CD1c-positive myeloid dendritic cell (primary cell): ENCODE results near the gene TEX30.
A peak's percentile ranks its signal among the peaks of the same experiment; 100 is the strongest.
"Not testable (repeated sequence)": the region's sequence is repeated elsewhere in the genome, so short reads cannot be mapped to it uniquely, and the experiment has no call there.

Experiments used
- DNase-seq: peaks from one replicate; pipeline ENCODE4 v3.0.0-alpha.2; 2016; ENCODE audit errors: extremely low spot score

The TEX30 gene

GRCh38 chr13:102773441-102774213 is at the start of gene TEX30:
TEX30 (minus strand) TSS chr13:102773786; CDS start chr13:102770026, 3,760 bp downstream.
- peak; percentile 95 for DNase-seq

DNA sequence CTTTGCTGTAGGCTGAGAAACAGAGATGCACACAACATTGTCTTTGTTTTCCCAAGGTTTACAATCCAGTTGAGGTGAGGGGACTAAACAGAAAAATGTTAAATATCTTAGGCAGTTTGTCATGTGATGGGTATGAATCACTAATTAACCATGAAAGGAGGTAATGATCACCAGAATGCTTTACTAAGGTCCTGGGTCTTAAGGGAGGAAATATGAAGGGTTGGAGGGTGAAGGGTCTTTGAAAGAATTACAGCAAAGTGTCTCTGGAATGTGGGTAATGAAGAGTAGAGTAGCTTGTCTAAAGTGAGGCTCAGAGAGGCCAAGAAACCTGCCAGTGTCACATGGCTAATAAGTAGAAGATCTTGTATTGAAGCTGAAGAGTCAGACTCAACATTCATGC is 44.3 kb upstream of the TEX30 start:
- DNase-seq, result no peak

DNA sequence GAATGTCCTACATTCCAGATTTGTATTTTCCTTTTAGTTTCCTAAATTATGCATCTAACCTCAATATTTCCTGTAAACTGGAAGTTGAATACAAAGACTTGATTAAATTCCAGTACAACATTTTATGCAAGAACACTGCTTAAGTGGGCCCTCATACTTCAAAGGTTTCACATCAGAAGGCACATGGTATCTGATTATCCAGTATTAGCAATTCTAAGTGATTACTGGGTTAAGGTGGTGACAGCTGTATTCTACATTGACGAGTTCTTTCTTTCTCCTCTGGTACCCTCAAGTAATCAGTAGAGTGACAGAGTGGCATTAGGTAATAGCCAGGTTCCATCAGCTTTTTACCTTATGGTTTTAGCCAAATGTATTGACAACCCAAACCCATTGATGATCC is 43.7 kb upstream of the TEX30 start:
- DNase-seq, result no peak

DNA sequence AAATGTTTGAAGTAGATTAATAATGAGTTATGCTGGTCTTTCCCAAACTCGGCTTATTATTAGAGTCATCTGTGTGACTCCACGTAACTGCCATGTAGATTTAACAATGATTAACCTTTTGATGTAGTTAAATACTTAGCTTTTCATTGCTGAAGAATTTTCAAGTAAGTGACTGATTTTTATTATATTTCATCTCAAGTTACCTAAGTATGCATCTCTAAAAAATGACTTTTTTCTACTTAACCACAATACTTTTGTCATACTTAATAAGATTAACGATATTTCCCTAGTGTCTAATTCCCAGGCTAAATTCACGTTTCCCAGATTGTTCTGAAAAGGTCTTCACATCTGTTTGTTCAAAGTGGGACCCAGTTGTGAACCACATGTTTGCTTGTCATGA is 43.1 kb upstream of the TEX30 start:
- no peak for DNase-seq

GRCh38 chr13:102815788-102816187 is 42.2 kb upstream of the TEX30 start:
- DNase-seq, result no peak

GRCh38 chr13:102814793-102815192 is 41.2 kb upstream of the TEX30 start:
- DNase-seq, result no peak

DNA sequence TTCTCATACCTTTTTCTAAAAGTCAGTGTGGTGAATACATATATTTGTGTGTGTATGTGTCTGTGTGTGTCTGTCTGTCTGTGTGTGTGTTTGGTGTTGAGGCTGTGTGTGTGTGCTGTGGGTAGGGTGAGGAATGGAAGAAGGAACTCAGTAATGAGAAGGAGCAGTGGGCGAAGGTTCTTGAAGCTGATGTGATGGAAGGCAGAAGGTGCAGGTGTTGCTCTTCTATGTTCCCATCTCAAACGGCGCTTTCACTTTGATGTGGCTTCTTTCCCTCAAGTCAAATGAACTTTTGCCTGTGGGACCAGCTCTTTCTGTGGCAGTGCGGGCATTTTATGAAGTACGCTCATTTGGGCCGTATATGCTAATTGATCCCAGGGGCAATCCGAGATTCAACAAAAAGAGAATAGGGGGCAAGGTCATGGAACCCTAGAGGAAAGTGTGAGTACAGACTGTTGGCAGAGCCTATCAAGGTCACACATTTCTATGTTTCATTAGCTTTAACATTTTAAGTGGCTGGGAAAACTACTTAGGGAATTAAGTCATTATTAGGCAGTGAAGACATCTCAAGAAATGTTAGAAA is 40.5 kb upstream of the TEX30 start:
- DNase-seq, result no peak

DNA sequence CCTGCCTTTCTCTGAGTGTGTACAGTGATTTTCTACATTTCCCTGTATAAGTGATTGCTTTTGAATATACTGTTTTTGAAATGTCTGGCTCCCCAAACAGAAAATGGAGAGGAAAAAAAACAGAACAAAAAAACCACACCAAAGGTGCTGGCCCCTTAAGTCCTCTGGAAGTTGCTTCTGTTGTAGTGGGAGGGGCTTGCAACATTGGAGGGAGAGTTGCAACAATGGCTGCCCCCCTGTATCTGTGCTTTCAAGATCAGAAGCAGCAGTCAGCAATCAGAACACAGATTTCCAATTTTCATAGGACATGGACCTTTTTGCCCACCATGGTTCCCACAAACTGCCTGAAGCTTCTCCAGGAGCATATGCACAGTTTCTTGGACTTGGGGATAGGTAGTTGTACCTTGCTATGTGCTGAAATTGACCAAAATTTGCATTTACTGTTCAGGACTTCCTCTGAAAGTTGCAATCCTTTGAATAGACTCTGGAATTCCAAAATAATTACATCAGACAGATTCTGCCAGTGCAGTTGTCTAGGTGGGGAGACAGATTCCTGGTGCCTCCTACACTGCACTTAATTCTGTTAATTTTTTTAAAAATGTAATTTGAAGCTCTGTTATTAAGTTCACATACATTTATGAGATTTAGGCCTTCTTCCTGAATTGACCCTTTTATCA is 39.2 kb upstream of the TEX30 start:
- DNase-seq, result no peak

GRCh38 chr13:102807699-102808098 is 34.1 kb upstream of the TEX30 start:
- no peak for DNase-seq

- DNase-seq, result no peak
Observed at GRCh38 chr13:102805680-102806079, 32.1 kb upstream of the TEX30 start.

DNA sequence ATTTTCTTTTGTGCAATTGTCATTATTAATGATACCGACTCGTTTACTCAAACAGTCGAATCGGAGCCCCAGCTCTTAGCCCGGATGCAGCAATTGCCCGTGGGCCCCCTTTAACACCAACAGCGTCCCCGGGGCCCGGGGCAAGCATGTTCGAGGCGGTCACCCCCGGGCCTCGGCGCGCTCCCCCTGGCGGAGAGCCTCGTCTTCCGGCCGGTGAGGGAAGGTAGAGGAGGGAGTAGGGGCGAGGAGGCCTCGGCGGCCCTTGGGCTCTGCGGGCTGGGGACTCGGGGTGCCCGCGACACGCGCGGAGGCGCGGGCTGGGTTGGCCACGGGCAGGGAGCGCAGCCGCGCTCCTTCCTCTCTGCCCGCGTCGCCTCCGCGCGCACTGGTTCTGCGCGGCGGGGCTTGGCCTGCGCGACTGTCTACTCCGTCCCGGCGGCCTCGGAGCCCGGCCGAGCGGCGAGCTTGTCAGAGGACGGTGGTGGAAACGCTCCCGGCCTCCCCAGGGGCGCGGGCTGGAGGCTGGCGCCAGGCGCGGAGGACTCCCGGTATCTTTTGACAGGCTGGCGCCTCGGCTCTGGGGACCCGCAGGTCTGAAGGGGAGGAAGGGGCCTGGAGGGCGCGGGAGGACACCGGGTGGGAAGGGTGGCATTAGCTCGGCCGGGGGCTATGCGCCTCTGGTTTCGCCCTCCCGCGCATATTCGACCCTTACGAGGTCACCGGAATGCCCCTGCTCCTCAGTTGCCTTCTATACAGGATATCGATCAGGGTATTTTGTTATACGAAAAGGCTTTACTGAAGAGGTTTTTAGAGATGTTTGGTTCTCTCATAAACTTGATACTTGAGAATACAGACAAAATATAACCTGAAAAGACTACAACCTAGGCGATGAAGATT is 26.8 kb upstream of the TEX30 start:
- peak; percentile 76 for DNase-seq

GRCh38 chr13:102799426-102800144 is 26.0 kb upstream of the TEX30 start:
- DNase-seq, result no peak

- peak; percentile 75 for DNase-seq
Observed at GRCh38 chr13:102798581-102799425, 25.2 kb upstream of the TEX30 start, which contains the start of the genes BIVM and POGLUT2. BIVM (plus strand) TSS chr13:102799119; CDS start chr13:102807268, 8,149 bp downstream. POGLUT2 (minus strand) TSS chr13:102798976; CDS start chr13:102798670, 306 bp downstream.

DNA sequence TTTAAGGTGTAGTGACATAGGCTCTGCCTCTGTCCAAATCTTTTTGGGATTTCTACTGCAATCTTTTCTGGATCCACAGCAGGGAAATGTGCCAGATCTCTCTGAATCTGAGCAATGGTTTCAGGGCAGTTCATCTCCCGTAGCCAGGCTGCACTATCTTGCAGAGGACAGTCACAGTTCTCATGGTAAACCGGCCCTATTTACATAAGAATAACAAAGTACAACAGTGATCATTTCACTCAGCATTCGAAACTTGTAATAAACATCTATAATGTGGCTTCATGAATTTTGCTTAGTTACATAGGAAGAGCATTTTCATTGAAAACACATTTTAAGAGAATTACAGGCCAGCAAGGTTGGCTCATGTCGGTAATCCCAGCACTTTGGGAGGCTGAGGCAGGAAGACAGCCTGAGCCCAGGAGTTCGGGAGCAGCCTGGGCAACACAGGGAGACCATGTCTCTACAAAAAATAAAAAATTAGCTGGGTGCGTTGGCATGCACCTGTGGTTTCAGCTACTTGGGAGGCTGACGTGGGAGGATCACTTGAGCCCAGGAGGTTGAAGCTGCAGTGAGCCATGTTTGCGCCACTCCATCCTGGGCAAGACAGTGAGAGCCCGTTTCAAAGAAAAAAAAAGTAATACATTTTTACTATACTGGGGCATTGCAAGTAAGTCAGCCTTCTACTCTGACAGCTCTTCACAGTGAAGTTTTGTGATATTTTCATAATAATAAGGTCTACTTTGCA is 20.2 kb upstream of the TEX30 start:
- no peak for DNase-seq

- DNase-seq, result no peak
Observed at GRCh38 chr13:102792396-102792795, 18.8 kb upstream of the TEX30 start.

GRCh38 chr13:102788683-102789082 is 15.1 kb upstream of the TEX30 start:
- DNase-seq, result no peak

GRCh38 chr13:102784483-102784882 is 10.9 kb upstream of the TEX30 start:
- no peak for DNase-seq

DNA sequence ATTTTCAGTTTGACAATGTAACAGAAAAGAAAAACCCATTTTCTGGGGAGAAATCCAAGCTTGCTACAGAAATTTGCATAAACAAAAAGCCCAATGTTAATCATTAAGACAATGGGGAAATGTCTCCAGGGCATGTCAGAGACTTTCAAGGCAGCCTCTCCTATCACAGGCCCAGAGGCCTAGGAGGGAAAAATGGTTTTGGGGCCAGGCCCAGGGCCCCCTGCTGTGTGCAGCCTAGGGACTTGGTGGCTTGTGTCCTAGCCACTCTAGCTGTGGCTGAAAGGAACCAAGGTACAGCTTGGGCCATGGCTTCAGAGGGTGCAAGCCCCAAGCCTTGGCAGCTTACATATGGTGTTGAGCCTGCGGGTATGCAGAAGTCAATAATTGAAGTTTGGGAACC is 8.0 kb upstream of the TEX30 start:
- DNase-seq, result no peak

- DNase-seq, result not testable (repeated sequence)
Observed at GRCh38 chr13:102780656-102781055, 7.1 kb upstream of the TEX30 start.
